Measurements from ENCODE around the gene GPX2. TPM values are rescaled to one million over a fixed set of nuclear protein-coding genes. Genes with fewer than 3 reads are reported as not detected.

GPX2 gene
- polyA plus RNA-seq, 3 donors: not detected

DNA sequence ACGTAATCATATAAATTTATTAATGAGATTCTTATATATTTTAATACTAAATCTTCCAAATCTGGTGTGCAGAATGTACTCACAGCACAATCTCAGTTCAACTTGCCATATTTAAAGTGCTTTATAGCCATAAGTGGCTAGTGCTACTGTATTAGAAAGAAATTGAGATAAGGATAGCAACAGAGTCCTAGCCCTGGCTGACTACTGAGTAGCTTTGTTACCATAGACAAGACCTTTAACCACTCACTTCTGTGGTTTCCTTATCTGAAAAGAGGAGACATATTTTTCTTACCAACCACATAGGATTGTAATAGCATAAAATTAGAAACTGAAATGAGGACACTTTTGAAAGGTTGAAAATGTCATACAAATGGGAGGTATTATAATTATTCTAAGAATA lies 30.3 kb downstream of the GPX2 start:
- intact Hi-C loops (cut with micrococcal nuclease): loop anchor here (10.0 kb wide), 3 partner anchors 73 to 257 kb away; partner anchors contain the start of genes FNTB (in 2 of the 2) and MAX (in 2 of the 2)
- WGBS (ENCODE audit: insufficient coverage): no CpG with 5 or more reads among the region's 1 CpG
- H2AFZ ChIP-seq (ENCODE audit: insufficient read depth, low read depth, low read length, poor library complexity, severe bottlenecking): no peak overlapping the region
- TF ChIP-seq, protein P1, sequence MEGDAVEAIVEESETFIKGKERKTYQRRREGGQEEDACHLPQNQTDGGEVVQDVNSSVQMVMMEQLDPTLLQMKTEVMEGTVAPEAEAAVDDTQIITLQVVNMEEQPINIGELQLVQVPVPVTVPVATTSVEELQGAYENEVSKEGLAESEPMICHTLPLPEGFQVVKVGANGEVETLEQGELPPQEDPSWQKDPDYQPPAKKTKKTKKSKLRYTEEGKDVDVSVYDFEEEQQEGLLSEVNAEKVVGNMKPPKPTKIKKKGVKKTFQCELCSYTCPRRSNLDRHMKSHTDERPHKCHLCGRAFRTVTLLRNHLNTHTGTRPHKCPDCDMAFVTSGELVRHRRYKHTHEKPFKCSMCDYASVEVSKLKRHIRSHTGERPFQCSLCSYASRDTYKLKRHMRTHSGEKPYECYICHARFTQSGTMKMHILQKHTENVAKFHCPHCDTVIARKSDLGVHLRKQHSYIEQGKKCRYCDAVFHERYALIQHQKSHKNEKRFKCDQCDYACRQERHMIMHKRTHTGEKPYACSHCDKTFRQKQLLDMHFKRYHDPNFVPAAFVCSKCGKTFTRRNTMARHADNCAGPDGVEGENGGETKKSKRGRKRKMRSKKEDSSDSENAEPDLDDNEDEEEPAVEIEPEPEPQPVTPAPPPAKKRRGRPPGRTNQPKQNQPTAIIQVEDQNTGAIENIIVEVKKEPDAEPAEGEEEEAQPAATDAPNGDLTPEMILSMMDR (IDR thresholded peaks at IDR 0.05): no peak
- no peak overlapping the region for H3K4me3 ChIP-seq (replicated peaks in 1 of 3; ENCODE audit: low read depth in 2 of 3, low read length in 3 of 3)
- H3K36me3 ChIP-seq (replicated peaks in 1 of 2; ENCODE audit: control insufficient read depth in 1 of 2, insufficient read depth in 2 of 2, low read length in 2 of 2): no peaks in the 10 kb centered on the region
- H3K9me3 ChIP-seq (replicated peaks in 1 of 2; ENCODE audit: control insufficient read depth in 1 of 2, insufficient read depth in 1 of 2, low read length in 2 of 2): no peaks in the 10 kb centered on the region
- peaks cover 0 to 2% (median 0%) of the 10 kb centered on the region in 7 donors for H3K9me3 Mint-ChIP-seq
- H3K27me3 Mint-ChIP-seq (ENCODE audit: low read depth in 3 of 3): peaks cover 6 to 8% (median 6%) of the 10 kb centered on the region in 3 donors
- H3K27me3 ChIP-seq (ENCODE audit: control insufficient read depth in 2 of 2, insufficient read depth in 2 of 2, low read length in 2 of 2): peaks cover 0 to 2% of the 10 kb centered on the region in 2 donors
- no peak for DNase-seq
- H3K27ac ChIP-seq (ENCODE audit: low read depth in 1 of 2, low read length in 2 of 2): no peak overlapping the region
- H3K9ac ChIP-seq (ENCODE audit: insufficient read depth, low read length, poor library complexity, severe bottlenecking): no peak overlapping the region
- peaks cover 2 to 3% of the 10 kb centered on the region in 2 donors for H3K36me3 Mint-ChIP-seq
- H4K20me1 ChIP-seq (ENCODE audit: insufficient read depth, low read length): peaks cover 13% of the 10 kb centered on the region
- H3K27ac Mint-ChIP-seq: no peak overlapping the region
- peaks cover 30% of the 10 kb centered on the region for H3K79me2 ChIP-seq (ENCODE audit: insufficient read depth, low read length)
- peaks cover 22% of the 10 kb centered on the region for H3K4me1 Mint-ChIP-seq
- H3K4me2 ChIP-seq (replicated peaks; ENCODE audit: extremely low read depth, low read length, poor library complexity, severe bottlenecking): no peak overlapping the region
- peaks cover 21 to 24% of the 10 kb centered on the region in 2 donors for H3K4me1 ChIP-seq (ENCODE audit: control insufficient read depth in 1 of 2, insufficient read depth in 2 of 2, low read length in 2 of 2)
- H3K4me3 Mint-ChIP-seq: no peak overlapping the region

DNA sequence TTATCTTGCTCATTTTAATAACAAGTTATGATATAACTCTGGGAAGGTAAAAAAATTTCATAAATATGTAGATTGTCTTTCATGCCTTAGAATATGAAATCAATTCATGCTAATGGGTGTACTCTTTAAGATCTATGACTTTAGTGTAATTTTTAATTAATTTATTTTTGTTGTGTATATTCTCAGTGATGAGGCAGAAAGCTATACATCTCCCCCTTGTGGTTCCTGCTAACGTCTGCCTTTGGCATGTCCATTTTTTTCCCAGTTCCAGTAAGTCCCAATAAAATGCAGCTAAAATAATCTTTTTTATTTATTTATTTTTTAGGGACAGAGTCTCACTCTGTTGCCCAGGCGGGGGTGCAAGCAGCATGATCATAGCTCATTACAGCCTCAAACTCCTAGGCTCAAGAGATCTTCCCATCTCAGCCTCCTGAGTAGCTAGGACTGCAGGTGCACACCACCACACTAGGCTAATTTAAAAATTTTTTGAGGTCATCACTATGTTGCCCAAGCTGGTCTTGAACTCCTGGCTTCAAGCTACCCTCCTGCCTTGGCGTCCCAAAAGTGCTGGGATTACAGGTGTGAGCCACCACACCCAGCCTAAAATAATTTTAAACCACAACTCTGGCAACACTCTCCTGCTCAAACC lies 31.6 kb downstream of the GPX2 start:
- Mint-ChIP-seq H3K27ac (no peak overlapping the region), H3K36me3 (no peaks in the 10 kb centered on the region), H3K4me3 (no peak overlapping the region), H3K27me3 (ENCODE audit: low read depth in 3 of 3) (peaks cover 6 to 11% (median 10%) of the 10 kb centered on the region in 3 donors), H3K4me1 (peaks cover 22% of the 10 kb centered on the region), H3K9me3 (peaks cover 0 to 2% (median 0%) of the 10 kb centered on the region in 7 donors)
- TF ChIP-seq, protein P1 (IDR thresholded peaks at IDR 0.05): peak; percentile 35
- peaks cover 0 to 2% of the 10 kb centered on the region in 2 donors for H3K27me3 ChIP-seq (ENCODE audit: control insufficient read depth in 2 of 2, insufficient read depth in 2 of 2, low read length in 2 of 2)
- no peaks in the 10 kb centered on the region for H3K36me3 ChIP-seq (replicated peaks in 1 of 2; ENCODE audit: control insufficient read depth in 1 of 2, insufficient read depth in 2 of 2, low read length in 2 of 2)
- no peak overlapping the region for H3K9ac ChIP-seq (ENCODE audit: insufficient read depth, low read length, poor library complexity, severe bottlenecking)
- no peak for DNase-seq
- no peak overlapping the region for H3K27ac ChIP-seq (ENCODE audit: low read depth in 1 of 2, low read length in 2 of 2)
- H3K79me2 ChIP-seq (ENCODE audit: insufficient read depth, low read length): peaks cover 17% of the 10 kb centered on the region
- H3K4me1 ChIP-seq (ENCODE audit: control insufficient read depth in 1 of 2, insufficient read depth in 2 of 2, low read length in 2 of 2): peaks cover 20 to 26% of the 10 kb centered on the region in 2 donors
- H3K4me3 ChIP-seq (replicated peaks in 1 of 3; ENCODE audit: low read depth in 2 of 3, low read length in 3 of 3): no peak overlapping the region
- no peak overlapping the region for H2AFZ ChIP-seq (ENCODE audit: insufficient read depth, low read depth, low read length, poor library complexity, severe bottlenecking)
- no peak overlapping the region for H3K4me2 ChIP-seq (replicated peaks; ENCODE audit: extremely low read depth, low read length, poor library complexity, severe bottlenecking)
- intact Hi-C loops (cut with micrococcal nuclease): loop anchor here (10.0 kb wide), 3 partner anchors 74 to 256 kb away; partner anchors contain the start of genes FNTB (in 2 of the 2) and MAX (in 2 of the 2)
- no peaks in the 10 kb centered on the region for H3K9me3 ChIP-seq (replicated peaks in 1 of 2; ENCODE audit: control insufficient read depth in 1 of 2, insufficient read depth in 1 of 2, low read length in 2 of 2)
- peaks cover under 1% of the 10 kb centered on the region for H4K20me1 ChIP-seq (ENCODE audit: insufficient read depth, low read length)
- WGBS (ENCODE audit: insufficient coverage): 58% methylated on average over 2 of the region's 3 CpGs
